HEK293 (cell line): ENCODE measurements around the gene ACYP1.

Source experiments
- CTCF ChIA-PET: fragments of 350-600 bp; formaldehyde crosslinking; extraction: SDS; loops from one replicate; lab custom pipeline; 2021; ENCODE audit warnings: antibody characterized with exemption; lab: Yijun Ruan, JAX
- POLR2A ChIA-PET: fragments of 300-600 bp; formaldehyde crosslinking; extraction: SDS; loops from one replicate; lab custom pipeline; 2020; ENCODE audit warnings: antibody characterized with exemption, inconsistent platforms; lab: Yijun Ruan, JAX
- H3K27ac ChIP-seq: fragments of 200-500 bp; sonication (Bioruptor generic); 2 replicates; pipeline ENCODE4 v1.5.1; 2014; ENCODE audit warnings: low read depth, low read length, control low read depth, inconsistent platforms; ENCODE audit errors: extremely low read depth
- H3K36me3 ChIP-seq, 2 experiments: fragments of 200-500 bp in 1 of 2; sonication (Bioruptor generic) in 1 of 2; 1 replicate in 1 of 2; 2 replicates in 1 of 2; pipeline ENCODE4 v1.5.1; 2014 to 2017; ENCODE audit warnings: inconsistent platforms in 2 of 2, low read length in 2 of 2; ENCODE audit not compliant: control insufficient read depth in 2 of 2, insufficient read depth in 1 of 2
- H3K4me1 ChIP-seq: fragments of 200-500 bp; sonication (Bioruptor generic); 2 replicates; pipeline ENCODE4 v1.5.1; 2014; ENCODE audit warnings: mild to moderate bottlenecking, low read length, inconsistent platforms; ENCODE audit not compliant: control insufficient read depth, insufficient read depth
- H3K4me3 ChIP-seq: 2 replicates; pipeline ENCODE4 v1.5.1; 2011; ENCODE audit warnings: low read depth, mild to moderate bottlenecking, control low read depth, low read length, moderate library complexity
- H3K9me3 ChIP-seq: fragments of 200-500 bp; sonication (Bioruptor generic); 2 replicates; pipeline ENCODE4 v1.5.1; 2014; ENCODE audit warnings: low read depth, low read length, inconsistent platforms; ENCODE audit not compliant: control insufficient read depth, insufficient read depth
- BCL11A ChIP-seq: fragments of 450-650 bp; formaldehyde crosslinking; IDR thresholded peaks from 2 replicates; pipeline ENCODE4 v1.5.1; 2016; ENCODE audit warnings: low read depth, missing biosample characterization, missing genetic modification characterization
- KLF7 ChIP-seq: fragments of 450-650 bp; formaldehyde crosslinking; IDR thresholded peaks from 2 replicates; pipeline ENCODE4 v1.5.1; 2016; ENCODE audit warnings: missing biosample characterization, missing genetic modification characterization, borderline replicate concordance
- KLF9 ChIP-seq: fragments of 450-650 bp; formaldehyde crosslinking; IDR thresholded peaks from 2 replicates; pipeline ENCODE4 v1.5.1; 2016; ENCODE audit warnings: missing biosample characterization, missing genetic modification characterization, low read depth
- RBAK ChIP-seq: fragments of 450-650 bp; formaldehyde crosslinking; IDR thresholded peaks from 2 replicates; pipeline ENCODE4 v1.5.1; 2016; ENCODE audit warnings: missing biosample characterization, missing genetic modification characterization
- SETDB1 ChIP-seq: IDR thresholded peaks from one replicate; pipeline ENCODE4 v1.6.1; 2017; ENCODE audit warnings: mild to moderate bottlenecking, low read length, moderate library complexity, mixed read lengths; ENCODE audit not compliant: insufficient read length
- TCF7L2 ChIP-seq: IDR thresholded peaks from 2 replicates; pipeline ENCODE4 v1.6.1; 2011; ENCODE audit warnings: low read depth, mild to moderate bottlenecking, inconsistent platforms, low read length, moderate library complexity, borderline replicate concordance
- ZBTB1 ChIP-seq: fragments of 450-650 bp; formaldehyde crosslinking; IDR thresholded peaks from 2 replicates; pipeline ENCODE4 v1.5.1; 2016; ENCODE audit warnings: missing biosample characterization, missing genetic modification characterization
- ZBTB17 ChIP-seq: fragments of 450-650 bp; formaldehyde crosslinking; IDR thresholded peaks from 2 replicates; pipeline ENCODE4 v1.5.1; 2016; ENCODE audit warnings: missing biosample characterization, missing genetic modification characterization
- ZEB2 ChIP-seq: fragments of 450-650 bp; formaldehyde crosslinking; IDR thresholded peaks from 2 replicates; pipeline ENCODE4 v1.5.1; 2016; ENCODE audit warnings: missing biosample characterization, missing genetic modification characterization
- ZFHX2 ChIP-seq: fragments of 450-650 bp; formaldehyde crosslinking; conservative IDR thresholded peaks from 2 replicates; pipeline ENCODE4 v1.5.1; 2016; ENCODE audit warnings: missing biosample characterization, missing genetic modification characterization
- ZNF140 ChIP-seq: fragments of 450-650 bp; formaldehyde crosslinking; IDR thresholded peaks from 2 replicates; pipeline ENCODE4 v1.5.1; 2016; ENCODE audit warnings: missing biosample characterization, missing genetic modification characterization
- ZNF157 ChIP-seq: fragments of 450-650 bp; formaldehyde crosslinking; IDR thresholded peaks from 2 replicates; pipeline ENCODE4 v1.5.1; 2016; ENCODE audit warnings: missing biosample characterization, missing genetic modification characterization
- ZNF184 ChIP-seq: fragments of 450-650 bp; IDR thresholded peaks from 2 replicates; pipeline ENCODE4 v1.5.1; 2018; ENCODE audit warnings: missing biosample characterization, mild to moderate bottlenecking, missing genetic modification characterization
- ZNF366 ChIP-seq: fragments of 450-650 bp; formaldehyde crosslinking; conservative IDR thresholded peaks from 2 replicates; pipeline ENCODE4 v1.5.1; 2016; ENCODE audit warnings: missing biosample characterization, missing genetic modification characterization
- ZNF423 ChIP-seq: fragments of 450-650 bp; formaldehyde crosslinking; IDR thresholded peaks from 2 replicates; pipeline ENCODE4 v1.5.1; 2016; ENCODE audit warnings: missing biosample characterization, missing genetic modification characterization
- ZNF426 ChIP-seq: fragments of 450-650 bp; formaldehyde crosslinking; IDR thresholded peaks from 2 replicates; pipeline ENCODE4 v1.5.1; 2017; ENCODE audit warnings: missing biosample characterization, missing genetic modification characterization, mild to moderate bottlenecking, inconsistent platforms, moderate library complexity
- ZNF473 ChIP-seq: fragments of 450-650 bp; formaldehyde crosslinking; IDR thresholded peaks from 2 replicates; pipeline ENCODE4 v1.5.1; 2017; ENCODE audit warnings: missing biosample characterization, missing genetic modification characterization
- ZNF48 ChIP-seq: fragments of 450-650 bp; formaldehyde crosslinking; IDR thresholded peaks from 2 replicates; pipeline ENCODE4 v1.5.1; 2016; ENCODE audit warnings: missing biosample characterization, missing genetic modification characterization
- ZNF501 ChIP-seq: fragments of 450-650 bp; formaldehyde crosslinking; IDR thresholded peaks from 2 replicates; pipeline ENCODE4 v1.5.1; 2016; ENCODE audit warnings: missing biosample characterization, missing genetic modification characterization
- ZNF560 ChIP-seq: fragments of 450-650 bp; formaldehyde crosslinking; IDR thresholded peaks from 2 replicates; pipeline ENCODE4 v1.5.1; 2017; ENCODE audit warnings: missing biosample characterization, missing genetic modification characterization, borderline replicate concordance
- ZNF610 ChIP-seq: fragments of 450-650 bp; formaldehyde crosslinking; IDR thresholded peaks from 2 replicates; pipeline ENCODE4 v1.5.1; 2016; ENCODE audit warnings: missing biosample characterization, missing genetic modification characterization, borderline replicate concordance
- ZNF76 ChIP-seq: fragments of 450-650 bp; formaldehyde crosslinking; IDR thresholded peaks from 2 replicates; pipeline ENCODE4; 2016; ENCODE audit warnings: low read depth, missing biosample characterization, missing genetic modification characterization, borderline replicate concordance
- ZNF792 ChIP-seq: fragments of 450-650 bp; formaldehyde crosslinking; IDR thresholded peaks from 2 replicates; pipeline ENCODE4 v1.5.1; 2016; ENCODE audit warnings: missing biosample characterization, missing genetic modification characterization
- ZXDB ChIP-seq: fragments of 450-650 bp; formaldehyde crosslinking; IDR thresholded peaks from 2 replicates; pipeline ENCODE4 v1.5.1; 2016; ENCODE audit warnings: missing biosample characterization, missing genetic modification characterization
- TF ChIP-seq, protein P1 (sequence below): fragments of 450-650 bp; formaldehyde crosslinking; IDR thresholded peaks from 2 replicates; pipeline ENCODE4 v1.5.0; 2017; ENCODE audit warnings: missing biosample characterization, missing genetic modification characterization, borderline replicate concordance
- TF ChIP-seq, protein P2 (sequence below): fragments of 450-650 bp; formaldehyde crosslinking; IDR thresholded peaks from 2 replicates; pipeline ENCODE4 v1.5.1; 2016; ENCODE audit warnings: missing biosample characterization, missing genetic modification characterization

ACYP1 gene

DNA sequence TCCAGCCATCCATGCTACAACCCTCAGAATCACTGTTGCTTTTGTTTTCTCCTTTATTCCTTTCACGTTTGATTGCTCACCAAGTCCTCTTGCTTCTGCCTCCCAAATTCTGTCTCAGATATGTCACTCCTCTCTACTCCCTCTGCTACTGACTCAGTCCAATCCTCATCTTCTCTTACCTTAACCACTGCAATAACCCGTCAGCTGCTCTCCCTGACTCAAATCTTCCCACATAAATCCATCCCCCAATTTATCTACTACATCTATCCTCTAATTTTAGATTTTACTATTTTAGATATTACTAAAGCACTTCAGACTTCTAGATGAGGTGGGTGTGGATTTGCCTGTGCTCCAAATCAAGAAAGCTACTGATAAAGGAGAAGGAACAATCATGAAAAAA is 37.9 kb downstream of the ACYP1 start:
- TF ChIP-seq BCL11A = no peak
- no peak for TF ChIP-seq ZNF792 (tag by site-specific recombination)
- no peak for TF ChIP-seq TCF7L2
- TF ChIP-seq ZNF140 = no peak
- no peak for TF ChIP-seq ZBTB17 (tag by site-specific recombination)
- TF ChIP-seq, protein P1, sequence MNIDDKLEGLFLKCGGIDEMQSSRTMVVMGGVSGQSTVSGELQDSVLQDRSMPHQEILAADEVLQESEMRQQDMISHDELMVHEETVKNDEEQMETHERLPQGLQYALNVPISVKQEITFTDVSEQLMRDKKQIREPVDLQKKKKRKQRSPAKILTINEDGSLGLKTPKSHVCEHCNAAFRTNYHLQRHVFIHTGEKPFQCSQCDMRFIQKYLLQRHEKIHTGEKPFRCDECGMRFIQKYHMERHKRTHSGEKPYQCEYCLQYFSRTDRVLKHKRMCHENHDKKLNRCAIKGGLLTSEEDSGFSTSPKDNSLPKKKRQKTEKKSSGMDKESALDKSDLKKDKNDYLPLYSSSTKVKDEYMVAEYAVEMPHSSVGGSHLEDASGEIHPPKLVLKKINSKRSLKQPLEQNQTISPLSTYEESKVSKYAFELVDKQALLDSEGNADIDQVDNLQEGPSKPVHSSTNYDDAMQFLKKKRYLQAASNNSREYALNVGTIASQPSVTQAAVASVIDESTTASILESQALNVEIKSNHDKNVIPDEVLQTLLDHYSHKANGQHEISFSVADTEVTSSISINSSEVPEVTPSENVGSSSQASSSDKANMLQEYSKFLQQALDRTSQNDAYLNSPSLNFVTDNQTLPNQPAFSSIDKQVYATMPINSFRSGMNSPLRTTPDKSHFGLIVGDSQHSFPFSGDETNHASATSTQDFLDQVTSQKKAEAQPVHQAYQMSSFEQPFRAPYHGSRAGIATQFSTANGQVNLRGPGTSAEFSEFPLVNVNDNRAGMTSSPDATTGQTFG = no peak
- no peak for TF ChIP-seq ZNF501 (tag by site-specific recombination)
- TF ChIP-seq ZNF426 (tag by site-specific recombination) = no peak
- no peak for TF ChIP-seq ZNF366
- TF ChIP-seq, protein P2, sequence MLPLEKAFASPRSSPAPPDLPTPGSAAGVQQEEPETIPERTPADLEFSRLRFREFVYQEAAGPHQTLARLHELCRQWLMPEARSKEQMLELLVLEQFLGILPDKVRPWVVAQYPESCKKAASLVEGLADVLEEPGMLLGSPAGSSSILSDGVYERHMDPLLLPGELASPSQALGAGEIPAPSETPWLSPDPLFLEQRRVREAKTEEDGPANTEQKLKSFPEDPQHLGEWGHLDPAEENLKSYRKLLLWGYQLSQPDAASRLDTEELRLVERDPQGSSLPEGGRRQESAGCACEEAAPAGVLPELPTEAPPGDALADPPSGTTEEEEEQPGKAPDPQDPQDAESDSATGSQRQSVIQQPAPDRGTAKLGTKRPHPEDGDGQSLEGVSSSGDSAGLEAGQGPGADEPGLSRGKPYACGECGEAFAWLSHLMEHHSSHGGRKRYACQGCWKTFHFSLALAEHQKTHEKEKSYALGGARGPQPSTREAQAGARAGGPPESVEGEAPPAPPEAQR (tag by site-specific recombination) = no peak
- TF ChIP-seq ZNF157 = no peak
- no peak for TF ChIP-seq ZFHX2 (tag by site-specific recombination)
- TF ChIP-seq ZBTB1 (tag by site-specific recombination) = no peak
- TF ChIP-seq ZNF610 (tag by site-specific recombination) = no peak
- TF ChIP-seq ZNF473 (tag by site-specific recombination) = no peak
- TF ChIP-seq ZEB2 (tag by site-specific recombination) = no peak
- no peak for TF ChIP-seq ZNF560
- TF ChIP-seq RBAK (tag by site-specific recombination) = no peak
- Histone ChIP-seq H3K36me3 (peaks cover 27 to 37% of the 10 kb centered on the region in 2 experiments), H3K27ac (no peak overlapping the region), H3K4me1 (no peaks in the 10 kb centered on the region), H3K4me3 (no peak overlapping the region), H3K9me3 (no peaks in the 10 kb centered on the region)
- ChIA-PET CTCF (no interaction called here), POLR2A (no interaction called here)

DNA sequence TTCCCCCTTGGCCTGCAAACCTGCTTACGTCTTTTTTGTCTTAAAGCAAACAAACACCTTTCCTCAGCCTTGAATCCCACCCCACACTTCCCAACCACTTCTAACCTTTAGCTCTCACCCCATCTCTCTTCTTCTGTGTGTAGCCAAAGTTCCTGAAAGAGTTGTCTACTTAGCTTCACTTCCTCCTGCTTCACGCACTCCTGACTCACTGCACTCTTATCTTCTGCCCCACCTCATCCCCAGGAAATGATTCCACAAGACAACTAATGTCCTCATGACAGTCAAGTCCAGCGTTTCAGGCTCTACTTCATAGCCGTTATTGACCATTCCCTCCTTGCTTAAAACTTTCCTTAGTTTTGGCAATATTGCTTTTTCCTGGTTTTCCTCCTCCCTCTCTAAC is 38.7 kb downstream of the ACYP1 start:
- H3K4me1 ChIP-seq = no peaks in the 10 kb centered on the region
- no peaks in the 10 kb centered on the region for H3K9me3 ChIP-seq
- H3K27ac ChIP-seq = no peak overlapping the region
- peaks cover 26 to 30% of the 10 kb centered on the region in 2 experiments for H3K36me3 ChIP-seq
- TF ChIP-seq ZNF423 (tag by site-specific recombination) = no peak
- TF ChIP-seq KLF9 (tag by site-specific recombination) = no peak
- TF ChIP-seq ZXDB (tag by site-specific recombination) = no peak
- no peak for TF ChIP-seq ZNF76 (tag by site-specific recombination)
- no peak for TF ChIP-seq SETDB1
- no peak for TF ChIP-seq KLF7 (tag by site-specific recombination)
- no peak for TF ChIP-seq ZNF184 (tag by site-specific recombination)
- no peak for TF ChIP-seq ZNF48
- TF ChIP-seq, all 188 proteins: peak for 0
- no peak overlapping the region for H3K4me3 ChIP-seq
- CTCF ChIA-PET = interaction anchor here (1.3 kb wide), 2 partner anchors 80 to 83 kb away, joined by 3 to 5 read pairs; no protein-coding TSS in a partner anchor
- POLR2A ChIA-PET = interaction anchor here (1.6 kb wide), 1 partner anchor 44 kb away, joined by 5 read pairs; the partner anchor contains the start of gene ZC2HC1C
